DND-41 (cell line): ENCODE measurements around the gene PLEKHG3.

Experiments
- ATAC-seq: fragments of 200-7000 bp; cut with Tn5 transposase; 3 replicates; pipeline ENCODE4 v1.9.1; 2021; ENCODE audit warnings: low read depth; ENCODE audit not compliant: insufficient read depth
- DNase-seq: peaks from one replicate; pipeline ENCODE4 v3.0.0-alpha.2; 2020
- H2AFZ ChIP-seq: 2 replicates; pipeline ENCODE4 v1.6.0; 2012; ENCODE audit warnings: low read depth, low read length
- H3K27ac ChIP-seq: 2 replicates; pipeline ENCODE4 v1.5.1; 2012; ENCODE audit warnings: low read length, inconsistent platforms
- H3K27me3 ChIP-seq: fragments of 200-600 bp; sonication (generic); 2 replicates; pipeline ENCODE4 v1.6.0; 2012; ENCODE audit warnings: low read length, mild to moderate bottlenecking, inconsistent platforms; ENCODE audit not compliant: insufficient read depth, poor library complexity
- H3K36me3 ChIP-seq: 2 replicates; pipeline ENCODE4 v1.5.1; 2012; ENCODE audit warnings: low read length, inconsistent platforms; ENCODE audit not compliant: insufficient read depth
- H3K4me1 ChIP-seq: 2 replicates; pipeline ENCODE4 v1.5.1; 2012; ENCODE audit warnings: mild to moderate bottlenecking, low read length; ENCODE audit not compliant: insufficient read depth
- H3K4me2 ChIP-seq: 2 replicates; pipeline ENCODE4 v1.6.0; 2012; ENCODE audit warnings: mild to moderate bottlenecking, moderate library complexity, low read length, inconsistent platforms; ENCODE audit not compliant: insufficient read depth
- H3K4me3 ChIP-seq, 2 experiments: fragments of 200-600 bp in 1 of 2; shearing (Covaris generic) in 1 of 2; 2 replicates each; pipeline ENCODE4 v1.5.1; 2012 to 2016; ENCODE audit warnings: inconsistent platforms in 2 of 2, low read length in 2 of 2, mild to moderate bottlenecking in 2 of 2, low read depth in 1 of 2, moderate library complexity in 1 of 2
- H3K79me2 ChIP-seq: 2 replicates; pipeline ENCODE4 v1.6.0; 2012; ENCODE audit warnings: low read length, inconsistent platforms; ENCODE audit not compliant: insufficient read depth
- H3K9ac ChIP-seq: 2 replicates; pipeline ENCODE4 v1.6.0; 2012; ENCODE audit warnings: low read depth, mild to moderate bottlenecking, inconsistent platforms, low read length, moderate library complexity
- H3K9me3 ChIP-seq: 2 replicates; pipeline ENCODE4 v1.5.1; 2012; ENCODE audit warnings: low read length, moderate library complexity, mild to moderate bottlenecking, inconsistent platforms; ENCODE audit not compliant: insufficient read depth, severe bottlenecking
- H4K20me1 ChIP-seq: 2 replicates; pipeline ENCODE4 v1.6.0; 2012; ENCODE audit warnings: low read length; ENCODE audit not compliant: insufficient read depth
- CTCF ChIP-seq: IDR thresholded peaks from 2 replicates; pipeline ENCODE4 v1.5.1; 2012; ENCODE audit warnings: borderline replicate concordance, low read length, moderate library complexity, mild to moderate bottlenecking; ENCODE audit not compliant: poor library complexity, severe bottlenecking; ENCODE audit errors: extremely low read depth
- EZH2 ChIP-seq: IDR thresholded peaks from 3 replicates; pipeline ENCODE4 v1.6.1; 2012; ENCODE audit warnings: borderline replicate concordance, low read depth, mild to moderate bottlenecking, moderate library complexity, low read length, inconsistent platforms; ENCODE audit not compliant: severe bottlenecking

Gene PLEKHG3

GRCh38 chr14:64779472-64779871, 75.2 kb downstream of the PLEKHG3 start:
- no peaks in the 10 kb centered on the region for H3K79me2 ChIP-seq
- no peak for ATAC-seq
- H3K4me1 ChIP-seq = no peaks in the 10 kb centered on the region
- H4K20me1 ChIP-seq = no peaks in the 10 kb centered on the region
- H3K36me3 ChIP-seq = no peaks in the 10 kb centered on the region
- TF ChIP-seq CTCF = no peak
- no peak for TF ChIP-seq EZH2
- H3K27ac ChIP-seq = no peak overlapping the region
- no peak overlapping the region for H3K4me2 ChIP-seq
- H3K4me3 ChIP-seq = no peak overlapping the region
- no peak overlapping the region for H3K9ac ChIP-seq
- no peak overlapping the region for H2AFZ ChIP-seq
- peaks cover 4% of the 10 kb centered on the region for H3K27me3 ChIP-seq
- DNase-seq = no peak
- no peaks in the 10 kb centered on the region for H3K9me3 ChIP-seq

- DNase-seq (no peak), ATAC-seq (no peak)
- Histone ChIP-seq H3K9ac (no peak overlapping the region), H3K27me3 (peaks cover 4% of the 10 kb centered on the region), H3K4me3 (no peak overlapping the region), H2AFZ (no peak overlapping the region), H4K20me1 (0 out of 2 replicates have a peak, but pooled peaks cover 4% of the 10 kb centered on the region), H3K27ac (no peak overlapping the region), H3K4me1 (no peaks in the 10 kb centered on the region), H3K4me2 (no peak overlapping the region), H3K9me3 (no peaks in the 10 kb centered on the region), H3K36me3 (no peaks in the 10 kb centered on the region), H3K79me2 (no peaks in the 10 kb centered on the region)
- TF ChIP-seq EZH2 (no peak), CTCF (no peak)
Measured at GRCh38 chr14:64782196-64782595, 78.0 kb downstream of the PLEKHG3 start.

- DNase-seq (no peak), ATAC-seq (no peak)
- peaks cover 4% of the 10 kb centered on the region for H3K27me3 ChIP-seq
- no peak overlapping the region for H3K27ac ChIP-seq
- H3K9ac ChIP-seq = no peak overlapping the region
- no peaks in the 10 kb centered on the region for H3K4me1 ChIP-seq
- H3K4me3 ChIP-seq = no peak overlapping the region
- TF ChIP-seq CTCF (no peak), EZH2 (no peak)
- H3K36me3 ChIP-seq = no peaks in the 10 kb centered on the region
- 0 out of 2 replicates have a peak, but pooled peaks cover 4% of the 10 kb centered on the region for H4K20me1 ChIP-seq
- no peaks in the 10 kb centered on the region for H3K9me3 ChIP-seq
- no peak overlapping the region for H2AFZ ChIP-seq
- no peak overlapping the region for H3K4me2 ChIP-seq
- no peaks in the 10 kb centered on the region for H3K79me2 ChIP-seq
Measured at GRCh38 chr14:64784006-64784405, 79.8 kb downstream of the PLEKHG3 start.
